GM12878 (cell line): ENCODE data around the gene ITGB8.

Experiments used
- BRCA1 ChIP-seq: IDR thresholded peaks from 2 replicates; pipeline ENCODE4 v1.6.1; 2011; ENCODE audit warnings: low read depth, low read length, improper control_type of control experiment
- CHD1 ChIP-seq: IDR thresholded peaks from 2 replicates; pipeline ENCODE4 v1.6.1; 2012; ENCODE audit warnings: low read depth, low read length, improper control_type of control experiment
- CTCF ChIP-seq, 3 experiments: IDR thresholded peaks in 2 of 3; conservative IDR thresholded peaks in 1 of 3; 2 replicates each; pipeline ENCODE4 v1.5.1; 2011; ENCODE audit warnings: low read depth in 3 of 3, low read length in 3 of 3, mild to moderate bottlenecking in 3 of 3, control low read depth in 2 of 3, moderate library complexity in 2 of 3, inconsistent platforms in 1 of 3, mixed read lengths in 1 of 3; ENCODE audit not compliant: control insufficient read depth in 2 of 3, insufficient read depth in 1 of 3; ENCODE audit errors: extremely low read depth in 1 of 3
- FOXK2 ChIP-seq: fragments of 450-650 bp; IDR thresholded peaks from 2 replicates; pipeline ENCODE4 v1.6.1; 2017; ENCODE audit warnings: mild to moderate bottlenecking, moderate library complexity
- HCFC1 ChIP-seq: fragments of 150-350 bp; IDR thresholded peaks from 2 replicates; pipeline ENCODE4 v1.6.1; 2014; ENCODE audit warnings: low read length
- HDGF ChIP-seq: fragments of 450-650 bp; IDR thresholded peaks from 2 replicates; pipeline ENCODE4 v1.6.1; 2016; ENCODE audit warnings: antibody characterized with exemption
- POLR2A ChIP-seq: IDR thresholded peaks from 2 replicates; pipeline ENCODE4 v1.6.1; 2011; ENCODE audit warnings: low read depth, mild to moderate bottlenecking, low read length
- POLR2AphosphoS5 ChIP-seq: IDR thresholded peaks from 2 replicates; pipeline ENCODE4 v1.6.1; 2011; ENCODE audit warnings: mild to moderate bottlenecking, low read length, inconsistent platforms
- SREBF2 ChIP-seq: IDR thresholded peaks from 2 replicates; pipeline ENCODE4 v1.6.1; 2012; ENCODE audit warnings: mild to moderate bottlenecking, low read length
- ZBTB40 ChIP-seq: fragments of 450-650 bp; IDR thresholded peaks from 2 replicates; pipeline ENCODE4 v1.6.1; 2016; ENCODE audit warnings: mild to moderate bottlenecking, moderate library complexity, borderline replicate concordance
- ZZZ3 ChIP-seq: IDR thresholded peaks from 2 replicates; pipeline ENCODE4 v1.6.1; 2011; ENCODE audit warnings: low read depth; ENCODE audit not compliant: control insufficient read depth, insufficient read length
- TF ChIP-seq, protein P1 (sequence below): IDR thresholded peaks from 2 replicates; pipeline ENCODE4 v1.6.1; 2012; ENCODE audit warnings: mild to moderate bottlenecking, low read depth, low read length
- TF ChIP-seq, protein P2 (sequence below): IDR thresholded peaks from 2 replicates; pipeline ENCODE4 v1.6.1; 2011; ENCODE audit warnings: low read depth, mild to moderate bottlenecking, low read length, moderate library complexity, borderline replicate concordance; ENCODE audit errors: extremely low read depth

DNA sequence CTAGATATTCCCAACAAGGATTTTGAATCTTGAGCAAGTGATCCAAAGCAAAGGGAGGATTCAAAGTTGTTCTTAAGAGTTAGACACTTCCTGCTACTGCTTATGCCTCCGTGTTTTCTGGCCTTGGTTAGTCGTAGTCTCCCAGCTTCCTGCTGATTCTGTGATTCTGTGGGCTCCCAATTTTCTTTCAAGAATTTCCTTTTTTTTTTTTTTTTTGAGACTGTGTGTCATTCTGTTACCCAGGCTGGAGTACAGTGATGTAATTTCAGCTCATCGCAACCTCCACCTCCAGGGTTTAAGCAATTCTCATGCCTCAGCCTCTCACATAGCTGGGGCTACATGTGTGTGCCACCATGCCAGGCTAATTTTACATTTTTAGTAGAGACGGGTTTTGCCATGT lies 4.4 kb upstream of the ITGB8 start:
- TF ChIP-seq CHD1 (no peak), ZZZ3 (no peak), CTCF (IDR thresholded peaks at IDR 0.05 in 2 of 3, conservative IDR thresholded peaks at IDR 0.05 in 1 of 3; ENCODE audit: control insufficient read depth in 2 of 3, extremely low read depth in 1 of 3, insufficient read depth in 1 of 3, low read depth in 3 of 3, low read length in 3 of 3) (no peak), POLR2AphosphoS5 (no peak), POLR2A (no peak), FOXK2 (no peak), SREBF2 (no peak), ZBTB40 (no peak), HDGF (no peak), BRCA1 (no peak), HCFC1 (no peak)
- TF ChIP-seq, protein P1, sequence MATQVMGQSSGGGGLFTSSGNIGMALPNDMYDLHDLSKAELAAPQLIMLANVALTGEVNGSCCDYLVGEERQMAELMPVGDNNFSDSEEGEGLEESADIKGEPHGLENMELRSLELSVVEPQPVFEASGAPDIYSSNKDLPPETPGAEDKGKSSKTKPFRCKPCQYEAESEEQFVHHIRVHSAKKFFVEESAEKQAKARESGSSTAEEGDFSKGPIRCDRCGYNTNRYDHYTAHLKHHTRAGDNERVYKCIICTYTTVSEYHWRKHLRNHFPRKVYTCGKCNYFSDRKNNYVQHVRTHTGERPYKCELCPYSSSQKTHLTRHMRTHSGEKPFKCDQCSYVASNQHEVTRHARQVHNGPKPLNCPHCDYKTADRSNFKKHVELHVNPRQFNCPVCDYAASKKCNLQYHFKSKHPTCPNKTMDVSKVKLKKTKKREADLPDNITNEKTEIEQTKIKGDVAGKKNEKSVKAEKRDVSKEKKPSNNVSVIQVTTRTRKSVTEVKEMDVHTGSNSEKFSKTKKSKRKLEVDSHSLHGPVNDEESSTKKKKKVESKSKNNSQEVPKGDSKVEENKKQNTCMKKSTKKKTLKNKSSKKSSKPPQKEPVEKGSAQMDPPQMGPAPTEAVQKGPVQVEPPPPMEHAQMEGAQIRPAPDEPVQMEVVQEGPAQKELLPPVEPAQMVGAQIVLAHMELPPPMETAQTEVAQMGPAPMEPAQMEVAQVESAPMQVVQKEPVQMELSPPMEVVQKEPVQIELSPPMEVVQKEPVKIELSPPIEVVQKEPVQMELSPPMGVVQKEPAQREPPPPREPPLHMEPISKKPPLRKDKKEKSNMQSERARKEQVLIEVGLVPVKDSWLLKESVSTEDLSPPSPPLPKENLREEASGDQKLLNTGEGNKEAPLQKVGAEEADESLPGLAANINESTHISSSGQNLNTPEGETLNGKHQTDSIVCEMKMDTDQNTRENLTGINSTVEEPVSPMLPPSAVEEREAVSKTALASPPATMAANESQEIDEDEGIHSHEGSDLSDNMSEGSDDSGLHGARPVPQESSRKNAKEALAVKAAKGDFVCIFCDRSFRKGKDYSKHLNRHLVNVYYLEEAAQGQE: no peak
- TF ChIP-seq, protein P2, sequence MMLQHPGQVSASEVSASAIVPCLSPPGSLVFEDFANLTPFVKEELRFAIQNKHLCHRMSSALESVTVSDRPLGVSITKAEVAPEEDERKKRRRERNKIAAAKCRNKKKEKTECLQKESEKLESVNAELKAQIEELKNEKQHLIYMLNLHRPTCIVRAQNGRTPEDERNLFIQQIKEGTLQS: no peak
